GM21447 (cell line): ENCODE results near the gene ATP5F1E.
A peak's percentile ranks its signal among the peaks of the same experiment; 100 is the strongest.
"Not testable (repeated sequence)": the region's sequence is repeated elsewhere in the genome, so short reads cannot be mapped to it uniquely, and the experiment has no call there.

Source experiments
- ATAC-seq: cut with Tn5 transposase; IDR thresholded peaks from one replicate; pipeline ENCODE4 v1.9.1; 2021; ENCODE audit not compliant: unreplicated experiment

Gene ATP5F1E

DNA sequence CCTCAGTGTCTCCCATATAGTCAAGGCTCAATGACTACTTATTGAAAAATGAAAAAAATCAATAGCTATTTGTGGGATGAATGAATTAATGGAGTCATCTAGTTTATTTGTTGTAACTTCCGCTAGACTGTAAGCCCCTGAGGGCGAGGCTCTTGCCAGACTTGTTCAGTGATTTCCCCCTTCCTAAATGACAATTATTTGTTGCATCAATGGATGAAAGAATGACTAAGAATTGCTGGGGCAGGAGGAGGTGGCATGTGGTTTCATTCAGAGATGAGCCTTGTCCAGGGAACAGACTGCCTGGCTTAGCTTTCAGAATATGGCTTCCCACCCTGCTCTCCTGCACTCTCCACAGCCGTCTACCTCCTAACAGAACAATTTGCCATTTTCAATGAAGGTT lies 11.6 kb upstream of the ATP5F1E start:
- ATAC-seq = no peak

DNA sequence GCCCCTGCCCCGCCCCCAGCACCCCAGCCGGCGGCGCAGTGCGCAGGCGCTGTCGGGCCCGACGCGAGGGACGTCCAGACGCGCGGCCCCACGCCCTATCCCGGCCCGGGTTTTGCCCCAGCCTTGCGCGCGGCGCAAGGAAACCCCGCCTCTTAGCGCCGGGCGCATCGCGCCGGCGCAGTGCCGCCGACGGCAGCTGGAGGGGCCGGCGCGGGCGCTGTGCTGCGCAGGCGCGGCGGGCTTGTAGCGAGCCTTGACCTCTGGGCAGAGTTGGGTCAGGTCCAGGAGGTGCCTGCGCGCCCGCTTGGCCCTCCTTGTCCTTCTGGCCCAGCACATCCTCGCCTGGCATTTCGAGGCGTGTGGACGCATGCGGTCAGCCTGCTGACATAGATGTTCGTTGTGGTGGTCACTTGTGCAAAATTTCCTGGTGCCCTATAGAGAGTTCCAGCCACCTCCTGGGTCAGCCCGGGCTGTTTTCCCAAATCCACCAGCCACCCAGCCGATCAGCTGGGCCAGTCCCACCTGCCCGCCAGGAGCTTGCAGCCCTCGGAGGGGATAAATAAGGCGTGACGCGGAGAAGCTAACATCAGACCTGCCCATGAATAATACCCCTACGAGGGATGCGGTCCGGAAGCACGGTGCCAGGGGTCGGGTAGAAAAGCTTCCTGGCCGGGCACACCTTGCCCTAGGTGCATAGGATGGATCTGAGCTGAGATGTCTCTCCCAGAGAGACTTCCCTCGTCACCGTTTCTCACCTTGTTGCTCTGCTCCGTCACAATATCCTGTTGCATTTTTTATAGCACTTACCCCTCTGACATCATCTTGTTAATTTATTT lies 10.9 kb upstream of the ATP5F1E start:
- peak; percentile 87 for ATAC-seq

DNA sequence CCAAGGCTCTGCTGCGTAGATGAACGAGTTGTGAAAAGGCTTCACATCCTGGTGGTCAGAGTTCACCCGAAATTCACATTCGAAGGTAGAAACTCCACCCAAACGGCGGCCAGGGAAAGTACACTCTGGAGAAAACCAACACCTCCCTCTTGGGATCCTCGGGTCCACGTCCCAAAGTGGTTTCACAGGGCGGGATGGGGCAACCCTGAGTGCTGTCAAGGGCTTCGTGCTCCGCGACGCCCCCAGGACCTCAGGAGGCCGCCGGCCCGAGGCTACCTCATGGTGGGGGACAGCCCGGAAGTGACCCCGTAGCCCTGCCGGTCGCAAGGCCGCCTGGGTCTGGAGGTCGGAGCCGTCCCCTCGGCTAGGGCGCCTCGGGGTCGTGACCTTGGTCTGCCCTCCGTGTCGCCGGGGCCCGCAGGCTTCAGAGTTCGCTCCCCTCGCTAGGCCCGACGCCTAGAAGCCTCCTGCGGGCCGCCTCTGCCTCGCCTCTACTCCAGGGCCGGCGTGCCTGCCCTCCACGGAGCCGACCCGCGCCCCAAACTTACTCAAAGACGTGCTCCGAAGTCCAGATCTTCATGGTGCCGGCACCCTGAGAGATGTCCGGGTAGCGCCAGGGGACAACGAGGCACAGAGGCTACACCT lies 10.1 kb upstream of the ATP5F1E start, which contains the start of gene PRELID3B:
Gene PRELID3B, minus strand, starts transcription at position 636 of the 645 bp plus-strand sequence. Its CDS starts 56 bp downstream, at position 580.
- ATAC-seq = peak; percentile 40

DNA sequence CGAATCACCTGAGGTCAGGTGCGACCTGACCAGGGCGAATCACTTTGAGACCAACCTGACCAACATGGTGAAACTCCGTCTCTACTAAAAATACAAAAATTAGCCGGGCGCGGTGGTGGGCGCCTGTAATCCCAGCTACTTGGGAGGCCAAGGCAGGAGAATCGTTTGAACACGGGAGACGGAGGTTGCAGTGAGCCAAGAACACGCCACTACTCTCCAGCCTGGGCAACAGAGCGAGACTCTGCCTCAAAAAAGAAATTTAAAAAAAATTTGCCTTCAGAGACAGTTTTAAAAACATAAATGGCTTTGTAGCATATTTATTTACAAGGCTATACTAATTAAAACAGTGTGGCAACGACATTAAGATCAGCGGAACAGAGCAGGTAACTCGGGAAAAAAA lies 9.4 kb upstream of the ATP5F1E start:
- not testable (repeated sequence) for ATAC-seq

DNA sequence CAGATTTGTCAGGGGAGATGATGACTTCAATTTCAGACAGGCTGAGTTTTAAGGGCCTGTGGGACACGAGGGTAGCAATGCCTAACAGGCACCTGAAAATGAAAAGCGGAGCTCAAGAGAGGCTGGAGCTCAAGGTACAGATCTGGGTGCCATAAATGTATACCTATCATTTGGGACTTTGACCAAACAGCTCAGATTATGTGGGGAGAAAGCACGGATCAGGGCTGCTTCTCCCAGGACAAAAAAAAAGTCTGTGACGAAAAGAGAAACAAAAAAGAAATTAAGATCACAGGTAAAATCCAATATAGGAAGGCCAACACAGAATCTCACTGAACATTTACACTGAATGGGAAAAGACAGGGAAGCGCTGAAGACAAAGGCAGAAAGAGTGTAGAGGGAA lies 8.5 kb upstream of the ATP5F1E start:
- no peak for ATAC-seq

DNA sequence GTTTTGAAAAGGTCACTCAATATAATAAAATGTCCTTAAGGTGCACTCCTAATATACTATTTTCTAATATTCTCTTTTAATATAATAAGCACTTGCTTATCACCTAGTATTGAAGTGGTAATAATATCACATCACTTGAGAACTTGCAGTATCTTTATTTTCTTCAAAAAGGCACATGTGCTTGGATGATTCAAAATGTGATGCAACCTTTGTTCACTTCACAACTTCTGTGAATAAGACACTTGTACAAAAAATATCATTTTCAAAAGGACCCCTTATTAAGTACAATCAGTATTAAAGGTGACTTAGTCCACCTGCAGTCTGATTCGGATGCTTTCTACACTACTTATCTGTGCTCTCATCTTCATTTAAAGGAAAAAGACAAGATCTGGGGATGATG lies 7.1 kb upstream of the ATP5F1E start:
- no peak for ATAC-seq

DNA sequence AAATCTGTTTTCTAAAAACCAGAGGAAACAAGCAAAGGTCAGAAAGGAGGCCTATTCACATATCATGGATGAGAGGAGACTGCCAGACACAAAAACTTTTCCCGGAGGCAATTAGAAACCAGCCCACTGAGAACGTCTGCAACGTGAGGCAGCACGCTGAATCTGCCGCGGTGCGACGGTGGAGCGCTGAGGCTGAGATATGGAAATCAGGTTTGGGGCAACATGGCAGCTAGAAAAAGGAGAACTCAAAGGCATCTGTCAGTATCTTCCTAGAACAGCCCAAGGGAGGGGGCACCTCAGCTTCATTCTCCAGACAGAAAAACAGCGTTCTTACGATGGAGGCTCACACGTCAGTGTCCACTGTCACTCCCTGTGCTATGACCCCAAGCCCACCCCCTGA lies 5.3 kb upstream of the ATP5F1E start:
- ATAC-seq = no peak

DNA sequence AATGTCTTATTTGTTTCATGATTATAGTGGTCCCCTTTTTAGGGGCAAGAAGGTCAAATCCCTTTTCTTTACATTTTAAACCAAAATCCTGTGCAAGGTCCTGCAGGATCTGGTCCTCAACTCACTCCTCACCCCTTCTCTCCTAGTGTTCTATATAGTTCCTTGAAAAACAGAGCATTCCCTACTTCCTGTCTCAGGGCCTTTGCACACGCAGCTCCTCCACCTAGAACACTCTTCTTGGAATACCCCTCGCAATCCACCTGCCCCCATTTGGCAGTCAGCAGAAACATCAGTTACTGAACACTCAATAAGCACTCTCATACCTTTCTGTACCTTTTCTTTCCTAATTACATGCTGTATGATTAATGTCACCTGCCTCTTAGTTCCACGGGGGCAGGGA lies 3.2 kb upstream of the ATP5F1E start:
- ATAC-seq = no peak

DNA sequence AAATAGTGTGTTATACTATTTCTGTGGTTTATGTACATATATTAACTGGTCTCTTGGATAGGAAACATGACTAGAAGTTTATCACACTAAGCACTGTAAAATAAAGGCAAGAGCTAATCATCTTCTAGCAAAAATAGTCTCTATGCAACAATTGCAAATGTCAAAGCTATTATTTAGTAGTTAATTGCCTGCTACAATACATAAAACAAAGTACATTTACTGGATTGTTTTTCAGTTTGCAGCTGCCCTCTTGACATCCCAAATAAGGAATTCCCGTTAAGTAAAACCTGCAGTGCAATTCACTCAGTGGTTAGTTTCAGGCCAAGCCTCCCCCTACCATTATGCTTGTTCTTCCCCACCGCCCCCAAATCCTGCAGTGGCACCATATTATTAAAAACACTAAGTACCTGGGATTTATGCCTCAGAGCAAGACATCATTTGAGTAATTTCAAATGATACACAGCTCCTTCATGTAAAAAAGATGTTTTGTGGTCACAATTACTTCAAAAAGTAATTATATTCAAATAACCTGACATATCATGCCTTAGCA lies 1.6 kb upstream of the ATP5F1E start:
- ATAC-seq = no peak

DNA sequence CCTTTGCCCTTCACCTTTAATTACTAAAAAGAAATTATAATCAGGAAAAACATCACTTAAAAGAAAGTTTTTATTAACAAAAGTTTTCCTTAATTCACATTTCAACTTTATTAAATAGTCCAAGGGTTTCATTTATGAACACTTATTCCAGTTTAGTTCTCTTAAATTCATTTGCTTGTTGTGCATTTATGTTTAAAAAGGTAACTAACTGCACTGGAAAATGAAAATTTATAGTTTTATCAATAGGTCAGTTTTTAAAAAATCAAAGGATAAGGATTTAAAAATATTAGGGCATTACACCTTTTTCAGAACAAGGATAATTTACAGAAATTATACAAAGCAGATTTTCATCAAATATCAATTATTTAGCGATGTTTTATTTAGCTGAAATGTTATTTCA lies 958 bp upstream of the ATP5F1E start:
- ATAC-seq = no peak

DNA sequence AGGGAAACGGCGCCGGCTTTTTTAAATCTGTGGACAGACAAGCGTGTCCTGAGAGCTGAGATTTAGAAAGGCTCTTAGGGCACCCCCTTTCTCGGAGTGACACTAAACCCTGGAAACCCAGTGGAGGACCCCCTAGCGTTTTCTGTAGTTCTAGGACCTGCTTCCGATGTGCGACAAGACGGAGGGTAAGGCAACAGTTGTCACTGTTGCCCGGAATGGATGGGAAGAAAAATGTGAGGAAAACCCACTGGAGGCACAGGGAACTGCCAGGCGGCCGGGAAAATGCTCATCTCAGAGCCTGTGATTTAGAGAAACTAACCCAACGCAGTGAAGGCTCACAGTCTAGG lies 551 bp upstream of the ATP5F1E start:
- no peak for ATAC-seq

DNA sequence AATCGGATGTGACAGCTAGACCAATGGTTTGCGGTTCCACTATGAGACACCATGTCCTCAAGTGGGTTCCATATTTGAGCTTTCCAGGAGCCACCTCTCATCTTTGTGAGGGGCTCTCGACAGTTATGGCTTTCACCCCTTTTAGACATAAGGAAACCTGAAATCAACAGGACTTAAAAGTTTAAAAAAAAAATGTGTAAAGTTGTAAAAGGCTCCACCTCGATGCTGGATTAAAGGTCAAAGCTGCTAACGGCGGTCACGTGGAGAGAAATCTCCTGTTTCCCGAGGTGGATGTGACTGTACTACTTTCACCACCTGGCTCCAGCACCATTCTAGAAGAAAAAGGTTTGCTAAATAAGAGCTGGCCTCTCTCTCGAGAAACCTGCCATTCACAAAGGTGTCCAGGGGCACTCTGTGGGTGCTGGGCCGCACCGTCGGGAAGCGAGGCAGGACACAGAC lies 542 bp downstream of the ATP5F1E start:
- peak; percentile 6 for ATAC-seq

DNA sequence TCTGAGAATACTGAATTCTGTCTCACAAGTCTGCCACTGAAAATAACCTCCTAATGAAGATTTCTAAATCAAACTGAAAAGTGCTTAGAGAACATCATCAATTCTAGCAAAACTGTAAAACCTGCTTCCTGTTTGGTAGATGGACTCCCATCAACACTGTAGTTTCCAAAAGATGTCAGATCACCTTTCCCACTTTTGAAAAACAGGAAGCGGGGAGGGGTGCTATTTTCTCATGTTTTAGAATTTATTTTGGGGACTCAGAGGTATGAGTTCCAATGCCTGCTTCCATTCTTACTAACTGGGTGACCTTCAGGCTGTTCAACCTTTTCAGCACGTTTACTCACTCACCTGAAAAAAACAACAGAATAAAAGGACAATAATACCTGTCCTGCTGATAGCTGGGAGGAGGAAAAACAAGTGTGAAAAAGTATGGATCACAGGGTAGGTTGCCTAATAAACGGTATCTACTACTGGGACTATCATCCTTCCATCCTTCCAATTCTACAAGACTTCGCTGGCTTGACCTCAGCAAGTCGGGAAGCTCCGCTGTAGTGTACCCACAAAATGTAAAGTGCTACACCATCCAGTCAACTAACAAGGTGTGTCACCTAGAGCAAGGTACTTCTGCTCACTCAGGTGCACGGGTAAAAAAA lies 1.1 kb downstream of the ATP5F1E start:
- no peak for ATAC-seq

DNA sequence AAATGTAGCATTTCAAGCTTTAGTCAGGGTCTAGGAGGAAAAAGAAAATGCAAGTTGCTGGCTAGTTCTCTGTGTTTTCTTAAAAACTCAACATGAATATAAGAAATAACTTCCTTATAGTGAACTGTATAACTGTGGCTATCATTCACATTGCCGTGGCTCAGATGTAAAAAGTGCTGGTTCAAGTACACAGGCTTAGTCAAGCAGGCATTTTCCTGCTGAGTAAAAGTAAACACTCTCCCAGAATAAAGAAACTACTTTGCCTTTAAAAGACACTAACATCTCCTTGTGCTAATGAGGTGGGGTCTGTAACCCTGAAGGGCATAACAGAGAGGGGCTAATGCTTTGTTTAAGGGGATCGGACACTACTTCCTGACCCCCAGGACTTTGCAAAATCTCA lies 3.3 kb downstream of the ATP5F1E start:
- no peak for ATAC-seq

DNA sequence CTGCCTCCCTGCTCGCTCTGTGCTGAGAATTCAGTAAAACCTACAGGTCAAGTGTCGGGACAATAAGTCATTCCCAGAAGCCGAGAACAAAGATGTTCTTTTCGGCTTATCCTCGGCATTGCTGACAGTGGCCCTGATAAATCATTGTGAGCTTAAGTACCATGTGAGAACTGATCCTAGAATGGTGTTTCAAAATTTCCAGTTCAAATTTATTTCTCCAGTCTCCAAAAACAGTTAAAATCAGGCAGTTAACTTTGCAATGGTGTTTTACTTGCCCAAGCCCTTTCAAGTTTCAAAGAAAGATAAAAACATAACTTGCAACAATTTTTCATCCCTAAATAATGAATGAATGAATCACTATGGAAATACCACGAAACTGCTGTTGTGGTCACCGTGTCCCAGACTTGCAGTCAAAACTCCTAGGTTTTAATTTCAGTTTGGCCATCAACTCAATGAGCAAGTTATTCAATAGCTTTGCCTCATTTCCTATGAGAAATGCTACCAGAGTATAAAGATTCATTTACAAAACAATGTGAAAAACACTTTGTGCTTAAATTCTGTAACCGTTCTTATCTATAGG lies 4.3 kb downstream of the ATP5F1E start:
- ATAC-seq = no peak

DNA sequence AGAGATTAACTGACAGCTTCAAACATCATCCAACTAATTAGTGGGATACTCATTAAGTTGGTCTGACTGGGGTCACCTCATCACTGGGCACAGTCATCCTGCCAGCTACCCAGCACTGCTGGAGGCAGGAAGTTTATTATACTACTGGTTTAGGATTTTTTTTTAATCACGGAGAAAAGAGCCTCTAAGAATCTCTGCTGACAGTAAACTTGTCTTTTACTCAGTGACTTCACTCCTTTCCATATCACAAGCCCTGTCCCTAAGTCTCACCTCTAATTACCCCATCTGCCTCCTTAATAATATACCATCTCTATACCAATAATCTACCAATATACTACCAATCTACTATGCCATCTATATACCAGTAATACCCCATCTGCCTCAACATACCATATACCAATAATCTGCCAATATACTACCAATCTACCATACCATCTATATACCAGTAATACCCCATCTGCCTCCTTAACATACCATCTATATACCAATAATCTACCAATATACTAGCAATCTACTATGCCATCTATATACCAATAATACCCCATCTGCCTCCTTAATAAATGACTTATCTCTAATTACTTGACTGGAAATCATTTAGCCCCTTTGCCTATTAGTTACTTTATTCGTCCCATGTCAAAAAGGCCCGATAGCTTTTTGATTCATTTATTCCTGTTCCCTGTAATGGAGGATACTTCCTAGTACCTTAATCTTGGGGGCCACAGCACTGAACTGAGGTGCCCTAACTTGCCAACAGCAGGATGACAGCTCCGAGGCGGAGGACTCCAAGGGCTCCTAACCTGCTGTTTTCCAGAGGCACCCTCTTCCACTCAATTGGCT lies 5.0 kb downstream of the ATP5F1E start:
- no peak for ATAC-seq

DNA sequence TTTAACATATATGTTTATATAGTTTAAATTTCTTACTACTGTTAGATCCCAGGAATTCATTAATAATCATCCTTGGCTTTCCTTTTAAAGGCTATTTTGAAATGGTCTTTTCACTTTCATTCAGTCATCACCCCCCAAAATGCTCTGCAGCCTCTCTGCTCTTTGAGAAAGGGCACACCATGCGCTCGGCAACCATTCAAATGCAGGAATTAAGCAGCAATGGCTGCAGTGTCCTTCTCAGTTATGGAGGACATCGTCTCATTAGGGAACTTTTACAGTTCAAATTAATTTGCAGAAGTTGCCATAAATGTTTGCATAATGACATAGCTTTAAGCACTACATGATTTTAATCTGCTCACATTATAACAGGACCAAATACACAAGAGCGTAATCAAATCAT lies 6.6 kb downstream of the ATP5F1E start:
- no peak for ATAC-seq

DNA sequence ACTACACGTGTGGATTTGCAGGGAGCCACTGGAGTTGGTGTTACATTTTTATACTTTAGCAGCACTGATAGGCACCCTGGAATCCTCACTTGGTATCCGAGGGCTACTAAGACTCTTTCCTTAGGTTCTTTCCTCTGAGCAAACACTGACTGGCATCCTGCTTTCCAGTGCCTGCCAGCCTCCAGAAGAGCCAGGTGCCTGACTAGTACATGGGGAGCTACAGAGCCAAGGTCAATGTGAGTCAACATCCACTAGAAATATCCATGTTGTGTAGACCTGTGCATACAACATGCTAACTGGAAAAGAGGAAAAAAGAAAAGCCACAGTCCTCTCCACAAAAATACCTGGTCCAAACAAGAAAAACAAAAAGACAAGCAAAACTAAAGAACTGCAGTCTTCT lies 7.0 kb downstream of the ATP5F1E start:
- ATAC-seq = no peak

DNA sequence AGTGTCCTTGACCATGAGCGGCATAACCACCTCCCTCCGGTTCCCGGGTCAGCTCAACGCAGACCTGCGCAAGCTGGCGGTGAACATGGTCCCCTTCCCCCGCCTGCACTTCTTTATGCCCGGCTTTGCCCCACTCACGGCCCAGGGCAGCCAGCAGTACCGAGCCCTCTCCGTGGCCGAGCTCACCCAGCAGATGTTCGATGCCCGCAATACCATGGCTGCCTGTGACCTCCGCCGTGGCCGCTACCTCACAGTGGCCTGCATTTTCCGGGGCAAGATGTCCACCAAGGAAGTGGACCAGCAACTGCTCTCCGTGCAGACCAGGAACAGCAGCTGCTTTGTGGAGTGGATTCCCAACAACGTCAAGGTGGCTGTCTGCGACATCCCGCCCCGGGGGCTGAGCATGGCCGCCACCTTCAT lies 8.0 kb downstream of the ATP5F1E start:
- ATAC-seq = no peak

DNA sequence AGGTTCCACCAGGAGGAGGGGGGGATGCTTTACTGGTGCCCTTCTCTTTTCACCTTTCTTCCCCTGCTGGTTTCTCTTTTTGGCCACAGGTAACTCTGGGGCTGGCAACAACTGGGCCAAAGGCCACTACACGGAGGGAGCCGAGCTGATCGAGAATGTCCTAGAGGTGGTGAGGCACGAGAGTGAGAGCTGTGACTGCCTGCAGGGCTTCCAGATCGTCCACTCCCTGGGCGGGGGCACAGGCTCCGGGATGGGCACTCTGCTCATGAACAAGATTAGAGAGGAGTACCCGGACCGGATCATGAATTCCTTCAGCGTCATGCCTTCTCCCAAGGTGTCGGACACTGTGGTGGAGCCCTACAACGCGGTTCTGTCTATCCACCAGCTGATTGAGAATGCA lies 8.5 kb downstream of the ATP5F1E start:
- ATAC-seq = no peak
